ENCODE measurements around the gene GRM7. TPM values are rescaled to one million over a fixed set of nuclear protein-coding genes. Genes with fewer than 3 reads are reported as not detected.

GRM7 gene
- total RNA-seq, 1 experiment from 2014 or later = 0.28 TPM

DNA sequence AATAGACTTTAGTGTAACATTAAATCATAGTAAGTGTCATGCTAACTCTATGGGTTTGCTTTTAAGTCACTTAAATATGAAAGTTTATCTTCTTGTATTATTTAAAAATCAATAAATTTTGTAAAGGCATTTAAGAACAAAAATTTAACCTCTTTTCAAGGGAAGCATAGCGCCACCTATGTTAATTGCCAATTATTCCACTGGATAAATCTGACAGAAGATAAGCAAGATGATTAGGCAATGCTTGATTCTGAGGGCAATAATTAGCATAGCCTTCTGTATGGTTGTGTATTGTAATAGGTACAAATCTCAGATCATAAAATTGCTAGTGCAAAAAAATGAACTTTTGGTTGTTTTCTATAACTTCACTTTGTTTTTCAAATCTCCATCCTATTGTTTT, 560.1 kb downstream of the GRM7 start:
- TF ChIP-seq, protein P1, sequence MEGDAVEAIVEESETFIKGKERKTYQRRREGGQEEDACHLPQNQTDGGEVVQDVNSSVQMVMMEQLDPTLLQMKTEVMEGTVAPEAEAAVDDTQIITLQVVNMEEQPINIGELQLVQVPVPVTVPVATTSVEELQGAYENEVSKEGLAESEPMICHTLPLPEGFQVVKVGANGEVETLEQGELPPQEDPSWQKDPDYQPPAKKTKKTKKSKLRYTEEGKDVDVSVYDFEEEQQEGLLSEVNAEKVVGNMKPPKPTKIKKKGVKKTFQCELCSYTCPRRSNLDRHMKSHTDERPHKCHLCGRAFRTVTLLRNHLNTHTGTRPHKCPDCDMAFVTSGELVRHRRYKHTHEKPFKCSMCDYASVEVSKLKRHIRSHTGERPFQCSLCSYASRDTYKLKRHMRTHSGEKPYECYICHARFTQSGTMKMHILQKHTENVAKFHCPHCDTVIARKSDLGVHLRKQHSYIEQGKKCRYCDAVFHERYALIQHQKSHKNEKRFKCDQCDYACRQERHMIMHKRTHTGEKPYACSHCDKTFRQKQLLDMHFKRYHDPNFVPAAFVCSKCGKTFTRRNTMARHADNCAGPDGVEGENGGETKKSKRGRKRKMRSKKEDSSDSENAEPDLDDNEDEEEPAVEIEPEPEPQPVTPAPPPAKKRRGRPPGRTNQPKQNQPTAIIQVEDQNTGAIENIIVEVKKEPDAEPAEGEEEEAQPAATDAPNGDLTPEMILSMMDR (conservative IDR thresholded peaks at IDR 0.05) = peak; percentile 59
- Mint-ChIP-seq H3K36me3 (ENCODE audit: insufficient read depth in 1 of 3, low read depth in 3 of 3) (no peaks in the 10 kb centered on the region), H3K27me3 (ENCODE audit: low read depth) (no peaks in the 10 kb centered on the region), H3K4me3 (no peak overlapping the region), H3K9me3 (no peaks in the 10 kb centered on the region), H3K27ac (no peak overlapping the region), H3K4me1 (peaks cover 0 to 2% of the 10 kb centered on the region in 2 experiments; a peak in 1 of 4 replicates)
- no peak overlapping the region for H3K4me2 ChIP-seq (ENCODE audit: insufficient read depth, insufficient read length, low read length)
- no peak overlapping the region for H3T11ph ChIP-seq (ENCODE audit: low read length)
- H3K18ac ChIP-seq (ENCODE audit: insufficient read length, low read depth, low read length) = no peak overlapping the region
- no peaks in the 10 kb centered on the region for H3K79me1 ChIP-seq (ENCODE audit: insufficient read depth, low read depth, low read length, poor library complexity, severe bottlenecking)
- H2AK5ac ChIP-seq (ENCODE audit: insufficient read length, low read length) = no peak overlapping the region
- no peak overlapping the region for H2BK120ac ChIP-seq (ENCODE audit: low read depth, low read length, poor library complexity, severe bottlenecking)
- H4K20me1 ChIP-seq (ENCODE audit: control insufficient read depth, insufficient read depth, insufficient read length) = no peaks in the 10 kb centered on the region
- H3K4me1 ChIP-seq (ENCODE audit: insufficient read depth, low read length) = no peaks in the 10 kb centered on the region
- H2BK5ac ChIP-seq (ENCODE audit: insufficient read length, low read length) = no peak overlapping the region
- H4K5ac ChIP-seq (ENCODE audit: insufficient read length, low read depth, low read length) = no peak overlapping the region
- H3K9me3 ChIP-seq (ENCODE audit: control insufficient read depth, low read depth, low read length) = no peaks in the 10 kb centered on the region
- no peak overlapping the region for H3K4ac ChIP-seq (ENCODE audit: low read depth, low read length)
- H4K8ac ChIP-seq (replicated peaks; ENCODE audit: insufficient read length, low read depth, low read length) = no peak overlapping the region
- H3K9ac ChIP-seq (ENCODE audit: extremely low read depth, insufficient read length, low read length) = no peak overlapping the region
- no peaks in the 10 kb centered on the region for H3K23me2 ChIP-seq (ENCODE audit: insufficient read length, low read depth, low read length, poor library complexity, severe bottlenecking)
- no peaks in the 10 kb centered on the region for H3K79me2 ChIP-seq (ENCODE audit: insufficient read depth, low read length)
- no peak for DNase-seq
- no peak overlapping the region for H2BK20ac ChIP-seq (ENCODE audit: low read depth, low read length, poor library complexity, severe bottlenecking)
- H2BK12ac ChIP-seq (ENCODE audit: insufficient read length, low read depth, low read length) = no peak overlapping the region
- H2AFZ ChIP-seq (ENCODE audit: low read length) = no peak overlapping the region
- H3K27me3 ChIP-seq (ENCODE audit: insufficient read depth, low read length) = no peaks in the 10 kb centered on the region
- H4K91ac ChIP-seq (ENCODE audit: insufficient read length, low read depth, low read length) = no peak overlapping the region
- H3K27ac ChIP-seq (ENCODE audit: insufficient read length, low read depth, low read length) = no peak overlapping the region
- H2BK15ac ChIP-seq (ENCODE audit: low read depth, low read length) = no peak overlapping the region
- no peak overlapping the region for H3K23ac ChIP-seq (ENCODE audit: insufficient read length, low read depth, low read length)
- WGBS (ENCODE audit: extremely low coverage, insufficient read length, low lambda C conversion rate) = no CpG with 5 or more reads among the region's 1 CpG
- no peak overlapping the region for H3K14ac ChIP-seq (ENCODE audit: insufficient read depth, low read length)
- no peak overlapping the region for H3K56ac ChIP-seq (ENCODE audit: insufficient read length, low read depth, low read length)
